Measurements from ENCODE around the gene BSPRY.

BSPRY gene

GRCh38 chr9:113388833-113389232, 39.5 kb downstream of the BSPRY start (continued):
- TF ChIP-seq ZBTB11 (tag by site-specific recombination; conservative IDR thresholded peaks at IDR 0.05; ENCODE audit: low read depth): no peak
- TF ChIP-seq ZNF768 (tag by site-specific recombination; IDR thresholded peaks at IDR 0.05): no peak
- TF ChIP-seq BCL11A (tag by site-specific recombination; IDR thresholded peaks at IDR 0.05; ENCODE audit: low read depth): no peak

DNA sequence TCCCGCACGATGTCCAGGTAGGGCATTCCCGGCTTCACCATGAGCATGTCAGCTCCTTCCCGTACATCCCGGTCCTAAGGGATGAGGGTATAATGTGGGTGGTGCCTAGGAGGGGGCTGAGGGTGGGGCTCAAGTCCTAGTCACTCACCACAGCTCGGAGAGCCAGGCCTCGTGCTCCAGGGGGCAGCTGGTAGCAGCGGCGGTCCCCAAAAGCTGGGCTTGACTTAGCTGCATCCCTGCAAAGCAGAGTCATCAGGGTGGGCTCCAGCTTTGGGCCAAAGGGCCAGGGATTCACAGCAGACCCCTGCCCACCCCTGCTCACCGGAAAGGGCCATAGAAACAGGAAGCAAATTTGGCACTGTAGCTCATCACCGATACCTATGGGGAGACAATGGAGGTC, 40.1 kb downstream of the BSPRY start:
- Histone ChIP-seq H3K4me1 (ENCODE audit: control insufficient read depth, insufficient read depth, low read length) (no peaks in the 10 kb centered on the region), H3K4me3 (ENCODE audit: low read depth, low read length) (no peak overlapping the region), H3K36me3 (ENCODE audit: control insufficient read depth in 2 of 2, insufficient read depth in 1 of 2, low read length in 2 of 2) (peaks cover 0 to 71% of the 10 kb centered on the region in 2 experiments; a peak in 1 of 3 replicates), H3K27ac (ENCODE audit: extremely low read depth, low read depth, low read length) (no peak overlapping the region), H3K9me3 (ENCODE audit: control insufficient read depth, insufficient read depth, low read depth, low read length) (no peaks in the 10 kb centered on the region)
- ChIA-PET POLR2A (interaction anchor here (0.7 to 1.5 kb wide), 2 partner anchors 9 to 13 kb away, joined by 3 to 7 read pairs; partner anchors contain the start of gene HDHD3), CTCF (no interaction called here)
- TF ChIP-seq, protein P1, sequence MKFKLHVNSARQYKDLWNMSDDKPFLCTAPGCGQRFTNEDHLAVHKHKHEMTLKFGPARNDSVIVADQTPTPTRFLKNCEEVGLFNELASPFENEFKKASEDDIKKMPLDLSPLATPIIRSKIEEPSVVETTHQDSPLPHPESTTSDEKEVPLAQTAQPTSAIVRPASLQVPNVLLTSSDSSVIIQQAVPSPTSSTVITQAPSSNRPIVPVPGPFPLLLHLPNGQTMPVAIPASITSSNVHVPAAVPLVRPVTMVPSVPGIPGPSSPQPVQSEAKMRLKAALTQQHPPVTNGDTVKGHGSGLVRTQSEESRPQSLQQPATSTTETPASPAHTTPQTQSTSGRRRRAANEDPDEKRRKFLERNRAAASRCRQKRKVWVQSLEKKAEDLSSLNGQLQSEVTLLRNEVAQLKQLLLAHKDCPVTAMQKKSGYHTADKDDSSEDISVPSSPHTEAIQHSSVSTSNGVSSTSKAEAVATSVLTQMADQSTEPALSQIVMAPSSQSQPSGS (tag by site-specific recombination; IDR thresholded peaks at IDR 0.05; ENCODE audit: low read depth): no peak
- TF ChIP-seq ZBTB1 (tag by site-specific recombination; IDR thresholded peaks at IDR 0.05): no peak
- TF ChIP-seq, protein P2, sequence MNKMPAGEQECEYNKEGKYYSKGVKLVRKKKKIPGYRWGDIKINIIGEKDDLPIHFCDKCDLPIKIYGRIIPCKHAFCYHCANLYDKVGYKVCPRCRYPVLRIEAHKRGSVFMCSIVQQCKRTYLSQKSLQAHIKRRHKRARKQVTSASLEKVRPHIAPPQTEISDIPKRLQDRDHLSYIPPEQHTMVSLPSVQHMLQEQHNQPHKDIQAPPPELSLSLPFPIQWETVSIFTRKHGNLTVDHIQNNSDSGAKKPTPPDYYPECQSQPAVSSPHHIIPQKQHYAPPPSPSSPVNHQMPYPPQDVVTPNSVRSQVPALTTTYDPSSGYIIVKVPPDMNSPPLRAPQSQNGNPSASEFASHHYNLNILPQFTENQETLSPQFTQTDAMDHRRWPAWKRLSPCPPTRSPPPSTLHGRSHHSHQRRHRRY (tag by site-specific recombination; IDR thresholded peaks at IDR 0.05): no peak

- Histone ChIP-seq H3K9me3 (ENCODE audit: control insufficient read depth, insufficient read depth, low read depth, low read length) (no peaks in the 10 kb centered on the region), H3K4me1 (ENCODE audit: control insufficient read depth, insufficient read depth, low read length) (no peaks in the 10 kb centered on the region), H3K36me3 (ENCODE audit: control insufficient read depth in 2 of 2, insufficient read depth in 1 of 2, low read length in 2 of 2) (peaks cover 0 to 75% of the 10 kb centered on the region in 2 experiments; a peak in 1 of 3 replicates), H3K27ac (ENCODE audit: extremely low read depth, low read depth, low read length) (no peak overlapping the region), H3K4me3 (ENCODE audit: low read depth, low read length) (no peak overlapping the region)
- ChIA-PET CTCF (no interaction called here), POLR2A (interaction anchor here (1.5 kb wide), 1 partner anchor 8 kb away, joined by 7 read pairs; no protein-coding TSS in a partner anchor)
- TF ChIP-seq ZNF530 (tag by site-specific recombination; IDR thresholded peaks at IDR 0.05; ENCODE audit: low read depth): no peak
- no peak for TF ChIP-seq CTCF (tag by site-specific recombination; IDR thresholded peaks at IDR 0.05)
- TF ChIP-seq ZBTB21 (tag by site-specific recombination; IDR thresholded peaks at IDR 0.05): no peak
- no peak for TF ChIP-seq ZNF791 (tag by site-specific recombination; IDR thresholded peaks at IDR 0.05)
- TF ChIP-seq ZNF202 (tag by site-specific recombination; IDR thresholded peaks at IDR 0.05; ENCODE audit: borderline replicate concordance): no peak
- TF ChIP-seq ZNF514 (tag by site-specific recombination; IDR thresholded peaks at IDR 0.05): no peak
- TF ChIP-seq ZNF670 (tag by site-specific recombination; IDR thresholded peaks at IDR 0.05; ENCODE audit: low read depth): no peak
These were observed 41.0 kb downstream of the BSPRY start for GRCh38 chr9:113390192-113390960.
